ENCODE measurements around the gene KRT82. TPM values are rescaled to one million over a fixed set of nuclear protein-coding genes. Genes with fewer than 3 reads are reported as not detected.
A peak's percentile ranks its signal among the peaks of the same experiment; 100 is the strongest.

The KRT82 gene
- total RNA-seq, 1 experiment from 2014 or later: not detected

DNA sequence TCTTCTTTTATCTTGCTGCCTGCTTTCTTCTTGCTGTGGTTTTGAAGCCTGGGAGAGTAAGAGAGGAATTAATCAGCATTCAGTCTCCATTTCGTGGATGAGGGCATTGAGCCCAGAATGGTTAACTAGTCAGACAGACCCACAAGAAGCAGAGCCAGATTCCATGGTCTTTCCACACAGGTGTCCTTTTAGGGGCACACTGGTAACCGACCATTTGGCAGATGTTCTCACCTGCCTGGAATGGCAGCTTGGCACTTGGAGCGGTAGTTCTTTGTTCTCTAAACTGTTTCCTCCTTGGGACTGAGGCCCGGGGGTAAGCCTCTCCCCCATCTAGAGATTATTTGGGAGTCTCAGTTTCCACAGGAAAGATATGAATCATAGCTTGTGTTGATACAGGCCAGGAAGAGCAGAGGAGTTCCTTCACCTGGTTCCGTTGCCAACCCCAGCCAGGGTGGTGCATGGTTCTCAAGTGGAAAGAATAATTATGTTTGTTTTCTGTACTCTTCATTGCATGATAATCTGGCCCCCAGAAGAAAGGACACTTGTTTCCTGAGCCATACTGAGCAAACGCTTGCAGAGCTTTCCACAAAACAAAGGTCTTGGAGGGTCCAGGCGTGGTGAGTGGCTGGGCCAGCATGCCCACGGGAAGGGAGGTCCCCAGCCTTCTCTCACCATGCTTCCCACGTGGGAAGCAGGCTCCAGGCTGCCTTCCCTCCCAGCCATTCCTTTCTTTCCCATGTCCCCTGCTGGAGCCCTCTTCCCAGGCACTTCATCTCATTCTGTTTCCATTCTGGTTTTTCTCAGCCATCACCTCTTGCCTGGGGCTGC is 30.1 kb upstream of the KRT82 start:
- no peak for DNase-seq (ENCODE audit: low read depth)

DNA sequence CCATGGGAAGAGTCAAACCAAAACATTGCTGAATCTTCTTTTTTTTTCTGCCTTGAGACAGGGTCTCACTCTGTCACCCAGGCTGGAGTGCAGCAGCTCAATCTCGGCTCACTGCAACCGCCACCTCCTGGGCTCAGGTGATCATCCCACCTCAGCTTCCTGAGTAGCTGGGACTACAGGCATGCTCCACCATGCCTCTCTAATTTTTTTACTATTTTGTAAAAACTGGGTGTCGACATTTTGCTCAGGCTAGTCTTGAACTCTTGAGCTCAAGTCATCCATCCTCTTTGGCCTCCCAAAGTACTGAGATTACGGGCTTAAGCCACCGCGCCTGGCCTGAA is 29.5 kb upstream of the KRT82 start:
- DNase-seq (ENCODE audit: low read depth): no peak

DNA sequence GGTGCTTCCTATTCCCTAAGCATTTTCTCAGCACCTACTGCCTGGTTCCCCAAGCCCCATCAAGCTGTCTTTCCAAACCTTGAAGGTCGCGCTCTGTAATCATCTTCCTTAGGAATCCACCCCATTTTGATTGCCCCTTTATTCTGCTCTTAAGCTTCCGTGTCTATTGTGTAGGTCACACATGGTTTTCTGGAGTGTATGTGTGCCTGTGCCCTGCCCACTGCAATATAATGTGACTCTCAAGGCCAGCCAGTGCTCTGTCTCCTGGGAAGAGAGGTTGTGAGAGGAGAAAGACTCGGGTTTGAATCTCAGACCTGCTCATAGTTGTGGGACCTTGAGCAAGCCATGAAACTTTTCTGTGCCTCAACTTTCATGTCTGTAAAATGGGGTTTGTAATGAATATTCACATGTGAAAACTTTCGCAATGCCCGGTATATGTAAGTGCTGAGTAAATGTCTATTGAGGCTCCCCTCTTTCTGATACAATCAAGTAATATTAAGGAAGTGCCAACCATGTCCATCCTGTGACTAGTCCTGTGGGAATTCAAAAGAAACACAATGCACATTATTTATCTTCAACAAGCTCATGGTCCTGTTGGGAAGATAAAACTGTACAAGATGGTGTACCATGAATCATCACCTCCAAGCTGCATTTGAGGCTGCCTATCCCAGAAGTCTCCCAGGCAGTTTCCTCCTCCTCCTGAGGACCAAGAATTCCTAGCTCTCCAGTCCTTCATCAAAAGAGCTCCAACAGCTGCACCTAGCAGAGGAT is 28.8 kb upstream of the KRT82 start:
- no peak for DNase-seq (ENCODE audit: low read depth)

DNA sequence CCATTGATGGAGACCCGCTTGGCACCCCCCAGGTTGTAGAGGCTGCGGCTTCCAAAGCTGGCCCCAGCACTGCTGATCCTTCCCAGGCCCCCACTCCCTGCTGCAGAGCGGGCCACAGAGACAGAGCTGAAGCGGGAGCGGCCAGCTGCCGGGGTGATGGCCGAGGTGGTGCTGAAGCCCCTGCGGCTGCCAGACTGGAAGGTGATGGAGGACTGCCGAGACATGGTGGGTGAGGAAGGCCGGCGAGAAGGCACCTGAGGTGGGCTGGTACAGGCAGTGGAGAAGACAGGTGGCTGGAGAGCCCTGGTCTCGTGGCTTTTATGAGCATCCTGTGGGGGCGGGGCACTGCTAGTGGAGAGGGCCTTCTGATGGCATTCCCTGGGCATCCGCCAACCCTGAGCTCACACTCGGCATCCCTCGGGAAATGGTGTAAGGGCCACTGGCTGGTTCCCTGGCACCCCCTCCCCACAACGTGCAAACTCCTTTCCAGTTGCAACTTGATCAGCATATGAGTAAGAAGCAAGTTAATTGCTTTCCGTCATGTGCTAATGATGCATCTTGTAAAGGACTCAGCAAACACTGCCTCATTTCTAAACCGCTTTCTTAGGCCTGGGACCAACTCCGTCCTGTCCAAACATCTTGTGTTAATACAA is 28.1 kb upstream of the KRT82 start, which contains the start of gene KRT75:
KRT75 (minus strand) TSS at position 291 of the 653 bp plus-strand sequence; CDS start at position 224, 67 bp downstream.
- DNase-seq (ENCODE audit: low read depth): no peak

DNA sequence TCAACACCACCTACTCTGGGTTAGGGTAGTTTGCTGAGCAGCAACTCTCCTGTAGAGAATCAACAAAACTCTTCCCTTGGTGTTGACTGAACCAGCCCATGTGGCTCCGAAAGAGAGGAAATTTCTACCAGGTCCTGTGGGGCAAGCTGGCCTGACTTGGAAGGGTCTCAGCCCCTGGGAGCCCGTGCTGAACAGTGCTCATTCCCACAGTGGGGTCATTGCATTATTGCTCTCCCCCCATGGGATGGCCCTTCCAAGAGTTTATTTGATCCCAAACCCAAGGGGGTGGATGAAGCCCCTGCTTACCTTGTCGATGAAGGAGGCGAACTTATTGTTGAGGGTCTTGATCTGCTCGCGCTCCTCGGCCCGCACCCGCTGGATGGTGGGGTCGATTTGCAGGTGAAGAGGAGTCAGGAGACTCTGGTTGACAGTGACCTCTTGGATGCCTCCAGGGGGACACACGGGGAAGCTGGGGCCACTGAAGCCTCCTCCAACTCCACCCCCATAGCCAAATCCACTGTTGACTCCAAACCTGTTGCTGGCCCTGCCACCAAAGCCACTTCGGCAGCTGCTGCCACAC is 27.5 kb upstream of the KRT82 start:
- DNase-seq (ENCODE audit: low read depth): no peak

DNA sequence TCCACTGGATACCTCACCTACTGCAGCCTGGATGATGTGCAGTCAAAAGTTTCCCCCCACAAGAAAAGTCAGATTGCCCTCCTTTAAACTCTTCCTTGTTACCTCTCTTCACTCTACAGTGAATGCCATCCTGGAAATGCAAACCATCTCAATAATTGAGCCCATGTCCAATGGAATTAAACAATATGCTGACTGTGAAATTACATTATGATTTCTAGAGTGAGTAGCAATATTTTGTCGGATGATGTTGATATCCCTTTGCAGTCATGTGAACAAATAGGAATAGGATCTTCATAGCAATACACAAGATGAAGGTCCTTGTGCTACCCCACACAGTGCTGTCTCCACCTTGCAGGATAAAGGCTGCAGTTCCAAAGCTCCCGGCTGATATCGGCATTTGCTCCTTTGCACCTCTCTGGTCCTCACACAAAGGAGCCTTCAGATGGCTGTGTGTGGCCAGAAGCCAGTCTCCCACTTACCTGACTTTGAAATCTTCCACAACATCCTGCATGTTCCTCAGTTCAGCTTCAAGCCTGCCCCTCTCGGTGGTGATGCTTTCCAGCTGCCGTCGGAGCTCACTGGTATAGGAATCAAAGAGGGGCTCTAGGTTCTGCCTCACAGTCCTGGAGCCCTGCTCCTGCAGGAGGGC is 26.5 kb upstream of the KRT82 start:
- DNase-seq (ENCODE audit: low read depth): no peak

DNA sequence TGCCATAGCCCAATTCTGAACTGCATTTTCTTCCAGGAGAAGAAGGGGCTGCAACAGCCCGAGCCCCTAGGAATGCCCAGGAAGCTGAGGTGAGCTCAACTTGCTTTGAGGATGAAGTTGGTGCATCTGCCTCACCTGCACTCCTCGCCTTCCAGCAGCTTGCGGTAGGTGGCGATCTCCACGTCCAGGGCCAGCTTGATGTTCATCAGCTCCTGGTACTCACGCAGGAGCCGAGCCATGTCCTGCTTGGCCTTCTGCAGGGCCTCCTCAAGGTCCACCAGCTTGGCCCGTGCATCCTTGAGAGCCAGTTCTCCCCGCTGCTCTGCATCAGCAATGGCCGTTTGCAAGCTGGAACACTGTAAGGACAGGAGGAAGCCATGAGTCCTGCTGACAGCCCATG is 22.0 kb upstream of the KRT82 start:
- no peak for DNase-seq (ENCODE audit: low read depth)

DNA sequence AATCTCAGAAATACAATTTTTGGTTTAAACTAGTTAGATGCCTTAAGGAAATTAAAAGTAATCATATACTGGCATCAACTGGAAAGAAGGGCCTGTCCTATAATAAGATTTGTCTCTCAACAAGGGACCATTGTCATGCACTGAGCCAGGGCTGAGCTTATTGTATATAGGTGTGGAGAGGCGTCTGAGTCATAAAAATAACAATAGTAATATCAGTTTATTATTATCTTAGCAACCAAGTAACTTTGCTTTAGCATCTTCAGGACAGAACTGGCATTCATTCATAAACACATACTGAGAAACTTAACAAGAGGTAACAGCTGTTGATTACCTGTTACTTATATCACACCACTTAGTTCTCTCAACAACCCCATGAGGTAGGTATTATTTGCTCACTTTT is 20.9 kb upstream of the KRT82 start:
- DNase-seq (ENCODE audit: low read depth): no peak

DNA sequence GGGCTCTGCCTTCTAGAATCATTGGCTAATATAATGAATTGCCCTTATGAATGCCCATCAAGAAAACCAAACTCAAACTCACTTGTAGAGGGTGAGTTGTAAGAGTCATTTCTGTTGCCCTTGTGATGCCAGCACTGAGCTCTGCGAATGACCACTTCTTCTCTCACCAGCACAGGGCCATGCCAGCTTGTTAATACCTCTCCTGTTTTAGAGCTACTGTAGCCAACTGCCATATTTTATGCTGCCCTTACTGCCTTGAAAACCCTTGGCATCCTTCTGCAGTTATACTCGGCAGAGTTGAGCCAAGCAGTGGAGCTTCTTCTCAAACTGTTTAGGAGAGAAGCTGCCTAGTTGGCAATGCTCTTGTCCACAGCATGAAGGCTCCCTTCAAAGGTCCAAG is 19.9 kb upstream of the KRT82 start:
- no peak for DNase-seq (ENCODE audit: low read depth)

DNA sequence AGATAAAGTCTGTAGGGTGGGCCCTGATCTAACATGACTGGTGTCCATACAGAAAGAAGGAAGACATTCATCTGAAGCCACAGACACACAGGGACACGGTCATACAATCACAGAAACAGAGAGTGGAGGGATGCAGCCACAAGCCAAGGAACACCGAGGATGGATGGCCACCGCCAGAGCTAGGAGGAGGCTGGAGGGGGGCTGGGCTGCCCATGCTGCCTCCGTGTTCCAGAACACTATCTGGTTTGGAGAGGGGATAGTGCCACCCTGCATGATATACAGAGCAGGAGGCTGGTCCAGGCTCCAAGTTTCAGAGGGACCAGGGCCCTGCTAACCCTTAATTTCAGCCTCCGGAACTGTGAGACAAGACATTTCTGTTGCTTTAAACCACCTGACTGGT is 19.3 kb upstream of the KRT82 start:
- DNase-seq (ENCODE audit: low read depth): no peak

DNA sequence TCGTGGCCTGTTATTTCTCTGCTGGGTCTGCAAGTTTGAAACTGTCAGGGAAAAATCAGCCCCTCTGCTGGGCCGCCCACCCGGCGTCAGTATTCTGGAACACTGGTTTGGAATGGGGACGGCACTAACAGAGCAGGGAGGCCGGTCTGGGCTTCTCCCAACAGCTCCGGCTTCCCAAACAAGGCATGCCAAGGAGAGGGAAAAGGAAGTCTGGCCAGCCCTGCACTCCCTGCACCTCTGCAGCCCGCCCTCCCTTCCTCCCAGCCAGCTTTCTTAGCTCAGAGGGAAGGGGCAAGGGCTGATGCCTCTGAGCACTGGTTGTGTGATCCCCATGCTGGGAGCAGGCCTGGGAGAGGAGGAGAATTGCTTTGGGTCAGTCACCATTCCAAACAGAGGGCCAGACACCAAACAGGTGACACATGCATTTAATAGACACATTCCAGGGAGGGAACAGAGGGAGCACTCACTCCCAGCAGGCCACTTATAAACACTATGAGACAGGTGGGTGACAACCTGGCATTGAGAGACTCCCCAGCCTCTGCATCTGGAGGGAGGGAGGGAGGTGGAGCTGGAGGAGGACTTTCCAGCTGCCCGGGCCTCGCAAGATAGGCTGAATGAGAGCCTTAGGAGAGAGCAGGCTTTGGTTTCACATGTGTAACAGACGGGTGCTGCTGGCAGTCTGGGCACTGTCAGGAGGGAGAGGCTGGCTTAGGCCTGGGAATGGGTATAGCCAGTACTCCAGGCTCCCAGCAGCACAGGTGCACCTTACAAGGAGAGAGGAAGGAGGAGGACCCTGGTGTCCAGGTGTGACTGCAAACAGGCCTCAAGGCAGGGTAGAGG is 17.7 kb upstream of the KRT82 start:
- no peak for DNase-seq (ENCODE audit: low read depth)

DNA sequence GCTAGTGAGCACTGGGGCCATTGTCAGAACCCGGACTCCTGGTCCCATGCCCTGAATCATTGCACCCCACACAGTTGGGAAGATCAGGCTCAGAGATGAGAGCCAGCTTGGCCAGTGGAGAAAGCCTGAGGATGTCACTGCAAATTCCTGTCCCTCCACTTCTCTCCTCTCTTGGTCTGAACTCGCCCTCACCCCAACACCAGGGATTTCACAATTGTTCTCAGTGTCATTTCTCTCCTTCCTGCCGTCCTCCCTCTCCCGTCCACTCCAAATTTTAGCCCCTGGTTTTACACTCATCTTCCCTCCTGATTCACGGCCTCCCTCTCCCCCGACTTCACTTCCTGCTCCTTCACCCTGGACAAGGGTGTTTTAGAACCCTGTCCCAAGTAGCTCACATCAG is 16.9 kb upstream of the KRT82 start:
- DNase-seq (ENCODE audit: low read depth): no peak

DNA sequence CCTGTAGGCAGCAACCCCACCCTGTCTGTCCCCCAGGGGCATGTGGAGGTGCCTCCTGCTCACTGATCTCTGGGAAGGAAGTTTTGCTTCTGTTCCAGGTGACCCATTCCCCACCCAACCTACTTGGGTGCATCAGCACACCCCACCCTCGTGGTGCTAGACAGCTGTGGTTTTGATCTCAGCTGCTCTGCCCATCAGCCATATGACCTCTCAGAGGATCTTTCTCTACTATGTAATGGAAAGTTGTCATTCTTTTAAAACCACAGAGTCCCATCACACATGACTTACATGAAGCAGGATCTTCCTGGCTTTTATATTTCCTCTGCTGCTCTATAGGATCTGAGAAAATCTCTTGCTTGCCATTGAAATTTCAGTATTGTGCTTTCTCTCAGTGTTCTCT is 13.5 kb upstream of the KRT82 start:
- DNase-seq (ENCODE audit: low read depth): peak; percentile 64

DNA sequence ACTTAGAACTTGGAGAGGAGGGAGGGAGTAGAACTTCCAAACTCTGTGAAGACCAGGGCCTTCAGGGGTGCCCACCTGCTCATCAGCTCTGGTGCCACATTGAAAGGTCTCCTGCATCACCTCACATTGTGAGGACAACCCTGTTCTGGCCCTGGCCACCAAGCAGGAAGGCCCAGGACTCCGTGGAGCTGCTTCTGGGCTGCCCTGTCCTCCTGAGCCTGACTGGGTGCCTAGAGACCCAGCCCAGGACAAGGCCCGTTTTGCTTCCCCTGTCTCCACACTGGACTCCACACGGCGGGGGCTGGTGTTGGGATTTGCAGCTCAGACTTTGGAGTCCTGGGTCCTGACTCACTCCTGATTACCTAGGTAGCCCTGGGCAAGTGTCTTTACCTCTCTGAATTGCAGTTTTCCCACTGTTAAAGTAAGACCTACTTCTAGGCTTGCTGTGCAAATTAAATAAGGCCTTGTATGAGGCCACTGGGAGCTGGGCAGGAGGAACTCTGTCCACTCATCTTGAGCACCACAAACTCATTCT is 12.5 kb upstream of the KRT82 start:
- DNase-seq (ENCODE audit: low read depth): no peak

DNA sequence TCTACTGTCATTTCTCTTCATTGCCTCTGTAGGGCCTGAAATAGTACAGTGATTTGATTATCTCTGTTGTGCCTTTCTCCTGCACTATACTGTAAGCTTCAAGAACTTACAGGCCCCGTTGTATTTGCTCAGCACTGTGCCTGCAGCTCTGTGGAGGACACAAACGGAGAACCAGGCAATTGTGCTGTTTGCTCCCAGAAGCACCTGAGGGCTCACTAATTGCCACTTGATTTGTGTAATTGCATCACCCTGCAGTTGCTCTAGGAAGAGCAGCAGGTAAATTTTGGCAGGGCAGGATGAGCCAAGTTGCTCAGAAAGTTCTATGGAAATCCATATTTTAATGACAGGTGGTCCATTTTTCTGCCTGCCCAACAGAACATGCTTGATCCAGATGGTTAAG is 11.6 kb upstream of the KRT82 start:
- no peak for DNase-seq (ENCODE audit: low read depth)

DNA sequence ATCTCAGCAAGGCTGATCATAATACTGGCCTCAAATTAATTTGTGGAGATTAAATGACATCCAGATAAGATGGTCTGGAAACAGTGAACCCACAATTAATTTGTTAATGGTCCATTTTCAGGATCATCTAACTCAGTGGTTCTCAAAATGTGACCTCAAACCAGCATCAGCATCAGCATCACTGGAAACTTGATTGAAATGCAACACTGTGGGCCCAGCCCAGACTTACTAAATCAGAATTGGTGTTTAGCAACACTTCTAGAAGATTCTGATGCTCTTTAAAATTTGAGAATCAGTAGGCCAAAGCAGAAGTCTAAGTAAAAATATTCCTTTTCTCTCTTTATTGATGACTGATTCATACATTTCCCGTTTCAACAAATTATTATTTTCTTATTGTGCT is 10.7 kb upstream of the KRT82 start:
- DNase-seq (ENCODE audit: low read depth): no peak

DNA sequence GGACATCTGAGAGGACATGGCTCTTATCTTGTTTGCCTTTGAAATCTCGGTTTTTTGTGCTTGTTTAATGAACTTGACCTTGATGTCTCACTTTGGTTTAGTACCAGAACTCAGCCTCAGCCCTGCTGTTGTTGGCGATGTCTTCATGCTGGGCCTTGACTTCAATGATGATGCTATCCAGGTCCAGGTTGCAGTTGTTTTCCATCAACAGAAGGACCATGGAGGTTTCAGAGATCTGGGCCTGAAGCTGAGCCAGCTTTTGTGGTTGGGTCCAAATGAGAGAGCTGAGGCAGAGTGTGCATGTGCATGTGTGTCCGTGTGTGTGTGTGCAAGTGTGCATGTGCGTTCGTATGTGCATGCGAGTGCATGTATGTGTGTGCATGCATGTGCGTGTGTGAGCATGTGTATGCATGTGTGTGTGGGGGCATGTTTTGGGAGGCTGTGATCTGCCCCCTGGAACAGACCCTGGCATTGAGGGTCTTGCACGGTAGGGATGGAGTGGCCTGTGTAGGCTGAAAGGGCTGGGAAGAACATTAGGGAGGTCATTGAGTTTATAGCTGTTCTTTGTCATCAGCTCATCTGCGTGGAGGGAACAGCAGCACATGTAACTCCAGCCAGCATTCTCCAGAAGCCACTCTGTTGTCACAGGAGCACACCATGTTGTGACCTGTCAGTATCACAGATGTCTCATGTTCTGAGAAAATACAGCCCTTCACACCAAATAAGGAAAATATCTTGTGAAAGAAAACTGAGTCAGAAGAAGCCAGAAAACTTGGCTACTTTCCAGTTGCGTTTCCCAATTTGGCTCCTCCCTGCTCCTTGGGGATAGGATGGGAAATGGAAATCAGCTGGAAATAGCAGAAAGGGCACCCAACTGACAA is 10.0 kb upstream of the KRT82 start:
- DNase-seq (ENCODE audit: low read depth): peak; percentile 83

DNA sequence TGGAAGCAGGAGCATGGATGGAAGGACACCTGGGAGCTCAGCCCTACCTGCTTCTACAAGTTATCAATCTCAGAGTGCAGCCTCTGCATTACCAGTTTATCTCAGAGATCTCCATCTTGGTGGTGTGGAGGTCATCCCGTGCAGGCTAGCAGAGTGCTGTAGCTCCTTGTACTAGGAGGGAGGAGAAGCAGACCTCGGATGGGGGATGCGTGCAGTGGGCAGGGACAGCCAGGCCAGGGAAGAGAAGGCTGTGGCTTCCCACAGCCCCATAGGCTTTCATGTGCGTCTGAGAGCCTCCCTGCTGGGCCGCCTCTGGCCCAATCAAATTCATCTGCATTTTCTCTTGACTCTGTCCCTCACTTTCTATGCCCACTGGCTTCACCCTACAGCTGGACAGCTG is 8.8 kb upstream of the KRT82 start:
- no peak for DNase-seq (ENCODE audit: low read depth)

DNA sequence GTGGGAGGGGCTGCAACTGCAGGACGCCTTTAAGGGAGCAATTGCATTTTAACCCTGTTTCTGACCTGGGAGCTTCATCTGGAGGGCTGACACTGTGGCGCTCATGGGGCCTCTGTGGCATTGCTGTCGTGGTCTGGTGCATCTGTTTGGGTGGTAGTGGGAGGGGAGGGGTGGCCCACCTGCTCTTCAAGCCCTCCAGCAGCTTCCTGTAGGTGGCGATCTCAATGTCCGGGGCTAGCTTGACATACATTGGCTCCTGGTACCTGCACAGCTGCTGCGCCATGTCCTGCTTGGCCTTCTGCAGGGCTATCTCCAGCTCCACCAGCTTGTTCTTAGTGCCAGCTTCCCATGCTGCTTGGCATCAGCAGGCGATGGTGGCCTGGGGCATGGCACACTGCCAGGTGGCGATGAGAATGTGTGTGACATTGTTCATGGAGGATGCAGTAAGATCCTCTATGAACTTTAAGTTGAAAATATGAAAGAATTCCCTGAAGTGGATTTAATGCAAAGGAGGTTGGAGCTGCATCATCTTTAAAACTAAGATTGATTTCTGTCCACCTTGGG is 7.7 kb upstream of the KRT82 start:
- no peak for DNase-seq (ENCODE audit: low read depth)

Data from LHCN-M2 (cell line).